ENCODE measurements around the gene ROR2.
"Not testable (repeated sequence)": the region's sequence is repeated elsewhere in the genome, so short reads cannot be mapped to it uniquely, and the experiment has no call there.

ROR2 gene

GRCh38 chr9:91949946-91950664, at the start of gene ROR2:
Gene ROR2, minus strand, starts transcription at chr9:91950228.
- peak in 1 of 2 donors; percentile 39 for DNase-seq

DNA sequence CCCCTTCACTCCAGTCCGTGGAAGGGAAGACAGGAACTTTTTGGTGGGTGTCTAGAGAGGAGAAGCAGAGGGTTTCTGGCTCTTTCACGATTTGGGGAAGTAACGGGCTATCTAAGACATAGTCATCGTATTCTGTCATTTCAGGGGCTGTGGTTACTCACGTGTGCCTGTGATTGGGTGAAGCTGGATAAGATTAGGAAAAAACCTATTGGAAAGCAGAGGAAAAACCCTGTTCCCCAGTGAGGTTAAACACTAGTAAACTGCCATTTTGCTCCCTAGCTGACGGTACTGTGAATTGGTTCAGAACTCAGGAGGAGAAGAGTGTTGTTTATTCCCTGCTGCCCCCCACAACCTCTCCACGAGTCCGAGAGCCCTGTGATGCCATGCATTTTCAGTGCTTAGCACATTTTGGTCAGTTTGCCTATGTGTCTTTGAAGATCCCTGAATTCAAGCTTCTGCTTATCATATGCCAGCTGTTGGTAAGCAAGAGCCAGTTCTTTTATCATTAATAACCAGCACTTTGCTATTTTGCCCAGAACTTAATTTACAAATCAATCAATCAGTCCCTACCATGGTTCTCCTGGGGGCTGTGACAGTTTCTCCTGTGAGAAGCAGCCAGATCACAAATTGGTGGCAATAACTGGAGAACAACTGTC, 45.1 kb upstream of the ROR2 start:
- no peak for DNase-seq

DNA sequence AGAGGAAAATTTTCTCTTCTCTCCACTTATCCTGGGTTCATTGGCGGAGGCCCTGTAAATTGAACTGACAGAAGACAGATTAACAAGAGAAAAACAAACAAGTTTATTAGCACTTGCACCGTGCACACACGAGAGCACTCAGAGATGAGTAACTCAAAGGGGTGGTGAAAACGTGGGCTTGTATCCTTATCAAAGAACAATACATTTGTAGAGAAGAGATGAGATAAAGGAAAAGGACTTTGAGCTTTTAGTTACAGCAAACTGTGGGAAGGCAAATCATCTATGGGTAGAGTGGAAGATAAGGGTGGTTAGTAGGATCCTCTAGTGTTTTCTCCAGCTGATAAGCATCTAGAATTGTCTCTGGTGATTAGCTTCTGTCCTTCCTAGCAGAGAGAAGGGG, 44.4 kb upstream of the ROR2 start:
- no peak for DNase-seq

GRCh38 chr9:91992461-91993041, 42.5 kb upstream of the ROR2 start:
- DNase-seq = no peak

- no peak for DNase-seq
These were observed 41.8 kb upstream of the ROR2 start for GRCh38 chr9:91991721-91992341.

- DNase-seq = no peak
These were observed 36.2 kb upstream of the ROR2 start for GRCh38 chr9:91986248-91986647.

DNA sequence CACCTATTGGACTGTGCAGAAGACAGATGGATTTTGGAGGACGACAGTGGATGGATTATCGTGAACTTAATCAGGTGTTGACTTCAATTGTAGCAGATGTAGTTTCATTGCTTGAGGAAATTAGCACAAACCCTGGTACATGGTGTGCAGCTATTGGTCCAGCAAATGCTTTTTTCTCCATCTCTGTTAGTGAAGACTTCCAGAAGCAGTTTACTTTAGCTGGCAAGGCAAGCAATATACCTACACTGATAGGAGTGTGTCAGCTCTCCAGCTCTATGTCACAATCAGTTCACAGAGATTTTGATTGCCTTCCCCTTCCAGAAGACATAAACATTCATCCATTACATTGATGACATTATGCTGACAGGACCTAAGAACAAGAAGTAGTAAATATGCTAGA, 35.7 kb upstream of the ROR2 start:
- no peak for DNase-seq

DNA sequence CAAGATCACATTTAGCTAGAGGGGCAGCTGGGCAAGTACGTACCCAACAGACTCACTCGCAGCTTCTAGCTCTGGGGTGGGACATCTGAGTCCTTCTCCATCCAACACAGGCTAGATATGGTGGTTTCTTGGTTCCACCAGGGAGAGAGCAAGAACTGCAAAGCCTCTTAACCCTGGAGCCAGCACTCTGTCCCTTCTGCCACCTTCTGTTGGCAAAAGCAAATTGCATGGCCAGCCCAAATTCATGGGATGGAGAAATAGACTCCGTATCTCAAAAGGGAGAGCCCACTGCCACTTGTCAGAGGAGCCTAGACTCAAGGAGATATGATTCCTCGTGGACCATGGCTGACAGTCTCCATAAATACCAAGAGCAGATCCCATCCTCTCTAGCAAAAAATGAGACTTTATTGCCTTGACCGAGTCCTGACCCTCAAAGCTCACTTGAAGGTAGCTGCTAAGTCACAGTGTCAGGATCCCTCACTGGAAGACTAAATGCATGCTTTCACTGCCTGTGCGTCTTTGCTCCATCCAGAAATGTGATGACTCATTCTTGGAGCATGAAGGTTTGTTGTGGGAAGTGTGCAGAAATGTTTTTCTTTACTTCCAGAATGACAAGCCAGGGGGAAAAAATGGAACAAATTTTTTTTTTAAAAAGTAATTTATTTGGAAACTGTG, 28.8 kb upstream of the ROR2 start:
- DNase-seq = peak in 1 of 2 donors; percentile 4

DNA sequence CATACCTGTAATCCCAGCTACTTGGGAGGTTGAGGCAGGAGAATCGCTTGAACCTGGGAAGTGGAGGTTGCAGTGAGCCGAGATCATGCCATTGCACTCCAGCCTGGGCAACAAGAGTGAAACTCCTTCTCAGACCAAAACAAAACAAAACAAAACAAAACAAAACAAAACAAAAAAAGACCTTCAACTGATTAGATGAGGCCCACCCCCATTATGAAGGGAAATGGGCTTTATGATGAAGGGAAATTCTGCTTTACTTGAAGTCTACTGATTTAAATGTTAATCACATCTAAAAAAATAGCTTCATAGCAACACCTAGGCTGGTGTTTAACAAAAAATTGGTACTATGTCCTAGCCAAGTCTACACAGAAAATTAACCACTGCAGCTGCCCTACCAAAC, 25.2 kb upstream of the ROR2 start:
- DNase-seq = not testable (repeated sequence)

GRCh38 chr9:91972711-91973110, 22.7 kb upstream of the ROR2 start:
- no peak for DNase-seq

DNA sequence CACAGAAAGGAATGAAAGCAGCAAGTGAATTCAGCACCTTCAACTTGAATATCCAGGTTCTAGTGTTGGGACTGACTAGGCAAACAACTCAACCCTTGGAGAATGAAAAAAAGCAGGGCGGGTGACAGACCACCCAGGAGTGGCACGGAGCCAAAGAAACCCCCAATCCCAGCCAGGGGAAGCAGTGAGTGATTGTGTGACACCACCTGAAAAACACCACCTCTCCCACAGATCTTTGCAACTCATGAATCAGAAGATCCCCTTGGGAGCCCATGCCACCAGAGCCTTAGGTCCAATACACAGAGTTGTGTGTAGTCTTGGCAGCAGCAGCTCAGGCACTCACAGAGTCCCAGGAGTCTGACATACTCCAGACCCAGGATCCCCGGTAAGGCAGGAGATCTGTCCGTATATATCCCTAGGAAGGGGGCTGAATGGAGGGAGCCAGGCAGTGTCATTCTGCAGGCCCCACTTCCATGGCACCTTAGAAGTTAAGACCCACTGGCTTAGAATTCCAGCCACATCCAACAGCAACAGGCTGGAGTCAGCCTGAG, 22.1 kb upstream of the ROR2 start:
- DNase-seq = no peak

- DNase-seq = no peak
These were observed 17.2 kb upstream of the ROR2 start for GRCh38 chr9:91967259-91967658.

DNA sequence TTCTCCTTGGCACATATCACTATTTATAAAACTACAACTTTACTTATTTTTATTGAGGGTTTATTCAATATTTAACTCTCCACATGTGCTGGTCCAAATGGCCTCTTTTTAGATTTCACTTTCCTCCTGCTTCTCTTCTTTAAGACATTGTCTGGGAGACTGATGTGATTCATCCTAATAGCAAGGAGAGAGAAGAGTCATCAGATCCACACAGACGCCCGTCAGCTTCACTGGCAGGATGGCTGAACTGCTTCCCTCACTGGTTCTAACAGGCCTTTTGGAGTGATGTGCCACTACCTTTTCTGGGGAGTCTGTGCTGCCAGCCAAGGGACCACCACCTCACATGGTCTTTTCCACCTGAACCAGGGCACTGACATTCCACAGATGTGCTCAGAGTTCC, 16.5 kb upstream of the ROR2 start:
- DNase-seq = no peak

GRCh38 chr9:91963711-91964240, 13.7 kb upstream of the ROR2 start:
- DNase-seq = no peak

DNA sequence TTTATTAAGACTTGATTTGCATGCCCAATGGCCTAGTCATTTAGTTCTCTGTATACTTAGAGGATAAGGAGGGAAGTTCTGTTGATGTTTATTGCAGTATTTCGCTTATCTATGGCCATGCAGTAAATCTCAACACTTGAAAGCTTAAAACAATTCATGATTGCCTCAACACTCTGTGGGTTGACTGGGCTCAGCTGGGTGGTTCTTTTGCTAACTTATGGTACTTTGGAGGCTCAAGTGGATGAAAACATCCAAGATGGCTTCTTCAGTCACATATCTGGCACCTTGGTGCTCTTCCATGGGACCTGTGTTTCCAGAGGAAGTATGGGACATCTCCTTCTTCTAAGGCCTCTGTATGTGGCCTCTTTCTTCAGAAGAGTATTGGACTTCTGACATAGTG, 10.3 kb upstream of the ROR2 start:
- no peak for DNase-seq

DNA sequence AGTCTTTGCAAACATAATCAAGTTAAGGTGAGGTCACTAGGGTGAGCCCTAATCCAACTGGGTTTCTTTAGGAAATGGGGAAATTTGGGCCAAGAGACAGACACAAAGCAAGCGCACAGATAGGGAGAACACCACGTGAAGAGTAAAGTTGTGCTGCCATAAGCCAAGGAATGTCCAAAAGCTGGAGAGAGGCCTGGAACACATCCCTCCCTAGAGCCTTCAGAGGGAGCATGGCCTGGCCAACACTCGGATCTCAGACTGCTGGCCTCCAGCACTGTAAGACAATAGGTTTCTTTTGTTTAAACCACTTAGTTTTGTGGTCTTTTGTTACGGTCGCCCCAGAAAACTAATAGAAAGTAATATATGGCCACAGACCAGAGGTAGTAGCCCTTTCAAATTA, 8.1 kb upstream of the ROR2 start:
- DNase-seq = no peak

GRCh38 chr9:91954841-91955471, 4.9 kb upstream of the ROR2 start:
- DNase-seq = no peak

DNA sequence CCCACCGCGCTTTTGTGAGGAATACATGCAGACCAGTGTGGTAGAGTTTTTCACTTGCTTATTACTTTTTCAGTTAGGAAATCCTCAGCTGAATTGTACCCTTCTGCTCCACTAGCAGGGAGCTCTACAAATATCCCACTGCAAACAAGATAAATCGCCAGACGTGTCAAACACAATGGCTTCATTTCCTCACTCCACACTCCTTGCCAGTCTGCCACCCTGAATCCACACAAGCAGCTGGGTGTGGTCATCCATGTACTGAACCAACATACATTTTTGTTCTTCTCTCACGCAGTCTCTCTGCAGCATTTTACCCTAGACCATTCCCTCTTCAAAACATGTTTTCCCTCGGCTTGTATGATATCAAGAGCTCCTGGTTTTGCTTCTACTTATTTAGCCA, 3.7 kb upstream of the ROR2 start:
- DNase-seq = no peak

DNA sequence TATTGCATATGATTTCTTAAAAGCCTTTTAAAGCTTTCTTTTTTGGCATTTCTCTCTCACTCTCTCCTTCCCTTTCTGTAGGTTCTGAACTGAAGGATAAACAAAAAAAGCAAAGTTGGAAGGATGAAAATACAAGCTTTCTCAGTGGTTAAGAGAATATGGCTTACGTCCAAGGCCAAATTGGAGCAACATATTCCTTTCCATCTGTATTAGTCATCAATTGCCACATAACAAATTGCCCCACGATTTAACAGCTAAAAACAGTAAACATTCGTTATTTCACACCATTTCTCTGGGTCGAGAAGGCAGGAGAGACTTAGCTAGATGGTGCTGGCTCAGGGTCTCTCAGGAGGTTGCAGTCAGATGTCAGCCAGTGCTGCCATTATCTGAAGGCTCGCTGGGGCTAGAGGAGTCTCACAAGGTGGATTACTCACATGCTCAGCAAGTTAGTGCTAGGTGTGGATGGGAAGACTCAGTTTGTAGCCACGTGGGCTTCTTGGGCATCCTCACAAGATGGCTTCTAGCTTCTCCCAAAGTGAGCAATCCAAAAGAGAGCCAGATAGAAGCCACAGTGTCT, 2.0 kb upstream of the ROR2 start:
- no peak for DNase-seq

- no peak for DNase-seq
These were observed 559 bp downstream of the ROR2 start for GRCh38 chr9:91949392-91949945.

- peak in 1 of 2 donors; percentile 15 for DNase-seq
These were observed 1.2 kb downstream of the ROR2 start for GRCh38 chr9:91948597-91949391.
